GM19240 (cell line): ENCODE data around the gene RAD52.
A peak's percentile ranks its signal among the peaks of the same experiment; 100 is the strongest.

Source experiments
- DNase-seq: peaks from one replicate; pipeline ENCODE4 v3.0.0; 2011; ENCODE audit warnings: low spot score; ENCODE audit not compliant: insufficient read length

RAD52 gene

GRCh38 chr12:949453-950191 lies at the start of gene RAD52:
Gene RAD52, minus strand, starts transcription at chr12:949694. Its CDS starts 16,636 bp downstream, at chr12:933058.
- peak; percentile 72 for DNase-seq

GRCh38 chr12:998020-998874 lies 48.8 kb upstream of the RAD52 start:
- no peak for DNase-seq

- DNase-seq, result no peak
These were observed 48.0 kb upstream of the RAD52 start for GRCh38 chr12:997505-997904.

- no peak for DNase-seq
These were observed 47.4 kb upstream of the RAD52 start for GRCh38 chr12:996881-997280.

GRCh38 chr12:992647-993046 lies 43.2 kb upstream of the RAD52 start:
- DNase-seq, result no peak

GRCh38 chr12:991350-992333 lies 42.1 kb upstream of the RAD52 start:
- peak; percentile 35 for DNase-seq

- peak; percentile 53 for DNase-seq
These were observed 41.3 kb upstream of the RAD52 start, which contains the start of gene ERC1 for GRCh38 chr12:990661-991349. Gene ERC1, plus strand, starts transcription at chr12:991223. Its CDS starts 36,681 bp downstream, at chr12:1027904.

- no peak for DNase-seq
These were observed 40.5 kb upstream of the RAD52 start for GRCh38 chr12:989751-990660.

- no peak for DNase-seq
These were observed 39.6 kb upstream of the RAD52 start for GRCh38 chr12:989051-989450.

- no peak for DNase-seq
These were observed 39.2 kb upstream of the RAD52 start for GRCh38 chr12:988646-989045.

- no peak for DNase-seq
These were observed 32.5 kb upstream of the RAD52 start for GRCh38 chr12:981961-982360.

- DNase-seq, result no peak
These were observed 31.8 kb upstream of the RAD52 start for GRCh38 chr12:981176-981828.

- DNase-seq, result no peak
These were observed 29.9 kb upstream of the RAD52 start for GRCh38 chr12:979349-979748.

GRCh38 chr12:977156-977555 lies 27.7 kb upstream of the RAD52 start:
- no peak for DNase-seq

- no peak for DNase-seq
These were observed 27.1 kb upstream of the RAD52 start for GRCh38 chr12:976644-977043.

GRCh38 chr12:974271-974862 lies 24.9 kb upstream of the RAD52 start:
- DNase-seq, result no peak

GRCh38 chr12:971991-972390 lies 22.5 kb upstream of the RAD52 start:
- no peak for DNase-seq

- no peak for DNase-seq
These were observed 20.3 kb upstream of the RAD52 start for GRCh38 chr12:969821-970220.

GRCh38 chr12:968545-968944 lies 19.1 kb upstream of the RAD52 start:
- no peak for DNase-seq
